Measurements from ENCODE around the gene VCAN. TPM values are rescaled to one million over a fixed set of nuclear protein-coding genes. Genes with fewer than 3 reads are reported as not detected.

The VCAN gene
- total and polyA plus RNA-seq, 2 of the 8 experiments (the other 6 are each of a cell fraction or from before 2014, with no cell fraction given), result 146 to 404 TPM

DNA sequence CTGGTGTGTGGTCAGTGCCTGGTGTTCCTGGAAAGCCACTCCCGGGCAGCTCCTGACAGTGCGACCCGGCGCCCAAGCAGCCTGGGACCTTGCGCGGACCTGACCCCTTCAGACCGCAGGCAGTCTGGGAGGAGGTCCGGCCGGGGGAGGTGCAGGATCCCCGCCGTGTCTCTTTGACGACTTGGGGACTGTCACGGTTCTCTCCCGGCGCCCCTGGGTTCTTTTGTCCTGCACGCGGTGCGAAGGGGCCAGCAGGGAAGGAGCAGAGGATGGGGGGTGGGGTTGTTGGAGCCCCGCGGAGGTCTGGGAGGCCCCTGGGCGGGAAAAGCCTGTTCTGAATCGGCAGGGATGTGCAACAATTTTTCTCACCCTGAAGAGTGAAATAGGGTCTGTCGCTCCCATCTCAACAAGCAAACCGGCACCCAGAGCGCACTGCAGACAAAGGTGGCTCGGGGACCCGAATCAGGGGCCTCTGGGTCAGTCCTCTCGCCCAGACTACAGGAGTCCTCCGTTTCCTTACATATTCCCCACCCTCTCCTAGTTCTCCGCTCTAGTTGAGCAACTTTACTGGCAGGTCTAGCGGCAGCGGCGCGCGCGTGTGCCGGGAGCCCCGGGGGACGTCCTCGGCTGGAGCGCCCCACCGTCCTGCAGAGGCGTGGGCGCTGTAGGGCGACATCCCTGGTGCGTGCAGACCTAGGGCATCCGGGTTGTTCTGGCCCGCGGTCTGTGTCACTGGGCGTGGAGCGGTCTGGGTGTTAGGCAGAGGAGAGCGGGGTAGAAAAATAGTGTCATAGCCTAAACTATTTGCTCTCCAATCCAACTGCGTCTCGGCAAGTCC lies 1.2 kb downstream of the VCAN start (continued):
- TF ChIP-seq TAF7 (optimal IDR thresholded peaks at IDR 0.05; ENCODE audit: borderline replicate concordance, low read depth, low read length) (peak; percentile 32), POLR2AphosphoS5 (IDR thresholded peaks at IDR 0.05; ENCODE audit: low read depth, low read length) (peak; percentile 70; the same call in 1 of the 2 replicates), CTBP2 (IDR thresholded peaks at IDR 0.05; ENCODE audit: borderline replicate concordance, insufficient read depth, insufficient read length, low read length) (peak; percentile 66), JUN (IDR thresholded peaks at IDR 0.05; ENCODE audit: low read depth, low read length) (no peak), KDM4A (IDR thresholded peaks at IDR 0.05; ENCODE audit: low read depth, low read length, severe bottlenecking) (peak; percentile 43), SAP30 (IDR thresholded peaks at IDR 0.05; ENCODE audit: insufficient read depth, insufficient replicate concordance, low read length) (peak; percentile 63)

Data from H1 (cell line).